GM13976 (cell line): Measurements from ENCODE around the gene FYCO1.

Experiments
- DNase-seq: peaks from one replicate; pipeline ENCODE4 v3.0.0; 2012; ENCODE audit warnings: low spot score
- CTCF ChIP-seq: IDR thresholded peaks from 2 replicates; pipeline ENCODE4 v1.5.1; 2012; ENCODE audit warnings: borderline replicate concordance, mild to moderate bottlenecking; ENCODE audit not compliant: insufficient read depth; ENCODE audit errors: extremely low read depth, missing control alignments, control extremely low read depth
- in situ Hi-C: fragments of 300-500 bp; cut with MboI; formaldehyde crosslinking; loops from one replicate; pipeline ENCODE4 v1.12.0; 2022; ENCODE audit warnings: low sequenced_read_pairs, mixed read lengths, inconsistent platforms; ENCODE audit not compliant: unreplicated experiment

The FYCO1 gene

DNA sequence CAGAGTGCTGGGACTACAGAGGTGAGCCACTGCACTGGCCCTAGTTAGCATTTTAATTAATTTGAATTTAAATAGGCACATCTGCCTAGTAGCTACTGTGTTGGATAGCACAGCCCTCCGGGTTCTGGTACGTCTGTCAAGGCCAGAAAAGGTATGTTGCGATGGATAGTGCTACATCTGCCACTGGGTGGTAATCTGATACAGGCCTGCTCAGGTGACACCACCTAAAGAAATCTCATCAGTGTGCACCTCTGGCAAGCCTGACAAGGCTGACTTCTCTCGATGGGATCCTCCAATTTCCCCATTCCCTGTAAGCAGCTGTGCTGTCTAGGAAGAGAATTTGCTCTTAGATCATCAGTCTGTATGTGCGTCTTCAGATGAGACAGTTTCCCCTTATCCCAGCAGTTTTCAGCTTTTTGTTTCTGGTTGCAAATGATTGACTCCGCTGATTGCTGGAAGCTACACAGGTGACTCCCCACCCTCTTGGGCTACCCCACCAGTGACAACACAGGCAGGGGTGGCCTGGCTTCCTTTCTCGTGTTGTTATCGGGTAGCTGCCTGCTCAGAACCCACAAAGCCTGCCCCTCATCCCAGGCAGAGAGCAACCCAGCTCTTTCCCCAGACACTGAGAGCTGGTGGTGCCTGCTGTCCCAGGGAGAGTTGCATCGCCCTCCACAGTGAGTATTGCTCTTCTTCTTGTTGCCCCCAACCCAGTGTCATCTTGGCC, 109.5 kb downstream of the FYCO1 start, which contains the start of gene CCR9:
CCR9 (plus strand) TSS at position 565 of the 727 bp plus-strand sequence. CDS start 8,391 bp downstream, outside the sequence.
- in situ Hi-C loops, result no loop called here
- TF ChIP-seq CTCF, result no peak
- DNase-seq, result no peak

DNA sequence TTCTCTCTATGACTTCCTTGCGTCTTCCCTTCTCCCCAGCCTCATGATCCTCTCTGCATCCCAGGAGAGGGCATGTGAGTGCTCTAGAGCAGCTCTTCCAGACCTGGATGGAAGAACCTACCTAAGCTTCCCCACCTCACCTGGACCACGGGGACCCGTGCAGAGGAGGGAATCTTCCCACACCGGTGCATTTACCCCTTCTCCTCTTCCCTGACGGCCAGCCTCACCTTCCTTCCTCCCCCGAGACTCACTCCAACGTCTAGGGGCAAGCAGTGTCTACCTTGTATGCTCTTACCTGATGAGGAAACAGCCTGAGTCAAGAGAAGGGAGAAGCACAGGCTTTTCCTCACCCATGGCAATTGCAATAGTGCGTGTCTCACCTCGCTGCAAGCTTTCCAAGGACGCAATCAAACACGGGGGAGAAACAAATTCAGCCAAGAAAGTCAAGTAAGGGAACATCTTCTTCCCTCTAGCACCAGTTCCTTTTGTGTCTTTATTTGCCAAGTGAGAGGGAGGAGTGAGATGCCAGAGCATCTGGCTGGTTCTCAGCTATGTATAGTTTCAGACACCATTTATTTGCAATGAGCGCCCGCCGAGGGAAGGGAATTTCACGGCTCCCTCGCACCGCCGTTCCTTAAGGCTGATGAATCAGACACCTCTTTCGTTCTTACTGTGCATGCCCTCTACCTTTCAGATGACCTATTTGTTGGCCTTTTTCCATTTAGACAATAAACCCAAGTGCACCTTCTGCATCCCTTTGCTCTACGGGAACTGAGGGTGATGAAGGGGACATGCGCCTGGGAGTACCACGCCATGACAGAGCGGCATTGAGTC, 111.0 kb downstream of the FYCO1 start:
- in situ Hi-C loops, result no loop called here
- no peak for TF ChIP-seq CTCF
- no peak for DNase-seq

DNA sequence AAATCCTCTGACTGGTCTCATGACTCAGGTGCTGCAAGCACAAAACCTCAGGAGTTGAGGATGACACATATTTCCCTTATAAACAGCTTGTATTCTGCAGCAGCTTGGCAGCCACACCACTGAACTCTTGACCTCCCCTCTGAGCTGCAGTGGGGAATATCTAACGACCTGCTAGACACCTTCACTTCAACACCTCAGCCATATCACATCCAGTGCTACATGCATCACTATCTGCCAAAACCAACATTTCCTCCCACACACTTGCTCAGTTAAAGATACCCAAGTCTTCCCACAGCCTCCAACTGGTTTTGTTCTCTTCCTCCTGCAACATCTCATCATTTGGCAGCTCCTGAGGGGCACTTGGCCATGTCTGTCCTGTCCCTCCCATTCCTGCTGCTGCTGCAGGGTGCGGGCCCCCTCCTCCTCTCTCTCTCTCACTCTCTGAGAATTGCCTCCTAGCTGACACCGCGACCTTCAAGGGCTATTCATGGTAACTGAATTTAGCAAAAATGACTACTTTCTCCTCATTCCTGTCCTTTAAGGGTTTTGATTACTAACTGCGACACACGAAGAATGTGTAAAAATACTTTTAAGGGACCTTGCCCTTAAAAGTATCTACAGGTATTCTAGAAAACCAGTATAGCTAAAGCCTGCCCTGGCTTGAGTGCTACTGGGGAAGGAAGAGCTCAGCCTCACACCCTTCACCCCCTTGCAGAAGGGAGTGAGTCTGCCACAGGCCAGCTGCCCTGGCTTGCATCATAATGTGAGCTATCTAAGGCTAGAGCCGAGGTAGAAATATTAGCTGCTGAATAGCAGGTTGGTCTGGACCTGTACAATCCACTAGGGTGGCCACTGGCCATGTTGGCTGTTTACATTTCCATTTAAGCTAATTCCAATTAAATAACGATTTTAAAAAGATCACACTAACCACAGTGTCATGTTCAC, 114.3 kb downstream of the FYCO1 start:
- no peak for TF ChIP-seq CTCF
- DNase-seq, result peak; percentile 61
- in situ Hi-C loops, result no loop called here

DNA sequence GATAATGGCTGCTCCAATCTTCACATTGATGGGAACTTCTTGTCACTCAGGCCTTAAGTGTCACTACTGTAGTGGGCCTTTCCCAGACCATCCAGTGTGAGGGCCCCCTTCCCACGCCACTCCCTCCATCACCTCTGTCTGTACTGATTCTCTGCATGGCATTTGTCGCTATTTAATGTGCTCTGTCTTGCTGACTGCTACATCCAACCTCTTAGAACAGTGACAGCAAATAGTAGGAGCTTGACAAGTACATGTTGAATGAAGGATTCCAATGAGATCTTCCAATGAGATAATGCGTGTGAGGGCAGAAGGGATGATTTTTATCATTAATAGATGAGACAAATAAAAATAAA, 114.9 kb downstream of the FYCO1 start:
- in situ Hi-C loops, result no loop called here
- no peak for DNase-seq
- TF ChIP-seq CTCF, result no peak

DNA sequence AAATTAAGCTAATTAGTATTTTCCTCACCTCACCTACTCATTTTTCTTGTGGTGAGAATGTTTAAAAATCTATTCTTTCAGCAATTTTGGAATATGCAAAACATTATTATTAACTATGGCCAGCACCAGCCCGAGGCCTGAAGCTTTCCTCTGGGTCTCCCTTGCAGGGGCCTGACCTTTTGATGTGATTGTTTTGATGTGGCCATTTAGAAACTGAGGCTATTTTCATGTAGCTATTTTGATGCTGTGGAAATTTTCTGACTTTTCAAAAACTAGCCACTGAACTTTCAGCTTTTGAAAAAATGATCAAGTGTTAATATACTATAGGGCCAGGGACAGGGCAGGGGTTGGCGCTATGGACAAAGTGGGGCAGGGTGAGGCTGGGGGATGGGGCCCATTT, 117.5 kb downstream of the FYCO1 start:
- DNase-seq, result peak; percentile 36
- no peak for TF ChIP-seq CTCF
- in situ Hi-C loops, result no loop called here
